MM.1S (cell line): ENCODE data around the gene UPK1A.

Experiments
- DNase-seq: peaks from one replicate; pipeline ENCODE4 v3.0.0-alpha.2; 2015
- H2AFZ ChIP-seq: fragments of 300-600 bp; sonication (generic); 2 replicates; pipeline ENCODE4 v1.6.0; 2016; ENCODE audit warnings: antibody characterized with exemption, low read length
- H3F3A ChIP-seq: fragments of 300-600 bp; sonication (generic); 2 replicates; pipeline ENCODE4 v1.6.1; 2016; ENCODE audit warnings: mild to moderate bottlenecking, antibody characterized with exemption, low read length, moderate library complexity, mixed read lengths; ENCODE audit not compliant: insufficient read depth
- H3K27ac ChIP-seq: fragments of 300-600 bp; sonication (generic); 2 replicates; pipeline ENCODE4 v1.5.1; 2016; ENCODE audit warnings: mild to moderate bottlenecking, low read length
- H3K27me3 ChIP-seq: fragments of 300-600 bp; sonication (generic); replicated peaks from 2 replicates; pipeline ENCODE4 v1.6.0; 2016; ENCODE audit warnings: low read length; ENCODE audit not compliant: insufficient read depth
- H3K36me3 ChIP-seq: fragments of 300-600 bp; sonication (generic); replicated peaks from 2 replicates; pipeline ENCODE4 v1.6.1; 2016; ENCODE audit warnings: mild to moderate bottlenecking, low read length, mixed read lengths; ENCODE audit not compliant: insufficient read depth
- H3K4me1 ChIP-seq: fragments of 300-600 bp; sonication (generic); 2 replicates; pipeline ENCODE4 v1.6.1; 2016; ENCODE audit warnings: low read length, mixed read lengths
- H3K4me2 ChIP-seq: fragments of 300-600 bp; sonication (generic); 2 replicates; pipeline ENCODE4 v1.6.0; 2016; ENCODE audit warnings: low read depth, low read length
- H3K4me3 ChIP-seq: fragments of 300-600 bp; sonication (generic); 2 replicates; pipeline ENCODE4 v1.5.1; 2016; ENCODE audit warnings: low read length, mixed read lengths
- H3K79me2 ChIP-seq: fragments of 300-600 bp; sonication (generic); 2 replicates; pipeline ENCODE4 v1.6.1; 2016; ENCODE audit warnings: mixed run types, low read length, mixed read lengths
- H3K9ac ChIP-seq: fragments of 300-600 bp; sonication (generic); 2 replicates; pipeline ENCODE4 v1.6.1; 2016; ENCODE audit warnings: low read length, mixed read lengths
- H3K9me2 ChIP-seq: fragments of 300-600 bp; sonication (generic); replicated peaks from 2 replicates; pipeline ENCODE4 v1.6.1; 2016; ENCODE audit warnings: mild to moderate bottlenecking, low read length, mixed read lengths; ENCODE audit not compliant: insufficient read depth
- H3K9me3 ChIP-seq: fragments of 300-600 bp; sonication (generic); replicated peaks from 2 replicates; pipeline ENCODE4 v1.6.1; 2016; ENCODE audit warnings: mild to moderate bottlenecking, low read length, mixed read lengths; ENCODE audit not compliant: insufficient read depth
- H4K20me1 ChIP-seq: fragments of 300-600 bp; sonication (generic); 2 replicates; pipeline ENCODE4 v1.6.1; 2016; ENCODE audit warnings: mild to moderate bottlenecking, low read length, moderate library complexity, mixed read lengths; ENCODE audit not compliant: insufficient read depth
- EZH2 ChIP-seq: fragments of 300-600 bp; sonication (generic); optimal IDR thresholded peaks from 2 replicates; pipeline ENCODE3; 2017; ENCODE audit warnings: low read depth, mild to moderate bottlenecking, antibody characterized with exemption, low read length, mixed read lengths
- EZH2phosphoT487 ChIP-seq: fragments of 300-600 bp; sonication (generic); IDR thresholded peaks from 2 replicates; pipeline ENCODE4 v1.6.1; 2018; ENCODE audit warnings: antibody characterized with exemption, low read length
- TF ChIP-seq, protein P1 (sequence below): fragments of 300-600 bp; sonication (generic); IDR thresholded peaks from 2 replicates; pipeline ENCODE4 v1.5.1; 2016; ENCODE audit warnings: antibody characterized with exemption, low read length, mixed read lengths

The UPK1A gene

DNA sequence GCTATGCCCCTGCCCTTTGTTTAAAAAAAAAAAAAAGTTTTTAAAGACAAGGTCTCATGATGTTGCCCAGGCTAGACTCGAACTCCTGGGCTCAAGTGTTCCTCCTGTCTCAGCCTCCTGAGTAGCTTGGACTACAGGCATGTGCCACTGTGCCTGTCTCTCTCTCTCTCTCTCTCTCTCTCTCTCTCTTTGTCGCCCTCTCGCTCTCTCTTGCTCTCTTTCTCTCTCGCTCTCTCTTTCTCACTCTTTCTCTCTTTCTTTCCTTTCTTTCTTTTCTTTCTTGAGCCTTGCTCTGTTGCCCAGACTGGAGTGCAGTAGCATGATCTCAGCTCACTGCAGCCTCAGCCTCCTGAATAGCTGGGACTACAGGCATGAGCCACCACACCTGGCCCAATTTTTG is 10.7 kb upstream of the UPK1A start:
- Histone ChIP-seq H3K9me2 (no peaks in the 10 kb centered on the region), H3K27me3 (no peaks in the 10 kb centered on the region), H3K9me3 (no peaks in the 10 kb centered on the region), H3K4me2 (no peak overlapping the region), H3K27ac (no peak overlapping the region), H3K9ac (no peak overlapping the region), H3F3A (no peaks in the 10 kb centered on the region), H2AFZ (no peak overlapping the region), H3K36me3 (0 out of 2 replicates have a peak, but pooled peaks cover 7% of the 10 kb centered on the region), H3K4me3 (no peak overlapping the region), H3K79me2 (peaks cover 23% of the 10 kb centered on the region), H3K4me1 (no peaks in the 10 kb centered on the region), H4K20me1 (no peaks in the 10 kb centered on the region)
- DNase-seq: no peak
- no peak for TF ChIP-seq EZH2
- TF ChIP-seq, protein P1, sequence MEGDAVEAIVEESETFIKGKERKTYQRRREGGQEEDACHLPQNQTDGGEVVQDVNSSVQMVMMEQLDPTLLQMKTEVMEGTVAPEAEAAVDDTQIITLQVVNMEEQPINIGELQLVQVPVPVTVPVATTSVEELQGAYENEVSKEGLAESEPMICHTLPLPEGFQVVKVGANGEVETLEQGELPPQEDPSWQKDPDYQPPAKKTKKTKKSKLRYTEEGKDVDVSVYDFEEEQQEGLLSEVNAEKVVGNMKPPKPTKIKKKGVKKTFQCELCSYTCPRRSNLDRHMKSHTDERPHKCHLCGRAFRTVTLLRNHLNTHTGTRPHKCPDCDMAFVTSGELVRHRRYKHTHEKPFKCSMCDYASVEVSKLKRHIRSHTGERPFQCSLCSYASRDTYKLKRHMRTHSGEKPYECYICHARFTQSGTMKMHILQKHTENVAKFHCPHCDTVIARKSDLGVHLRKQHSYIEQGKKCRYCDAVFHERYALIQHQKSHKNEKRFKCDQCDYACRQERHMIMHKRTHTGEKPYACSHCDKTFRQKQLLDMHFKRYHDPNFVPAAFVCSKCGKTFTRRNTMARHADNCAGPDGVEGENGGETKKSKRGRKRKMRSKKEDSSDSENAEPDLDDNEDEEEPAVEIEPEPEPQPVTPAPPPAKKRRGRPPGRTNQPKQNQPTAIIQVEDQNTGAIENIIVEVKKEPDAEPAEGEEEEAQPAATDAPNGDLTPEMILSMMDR: no peak
- no peak for TF ChIP-seq EZH2phosphoT487

DNA sequence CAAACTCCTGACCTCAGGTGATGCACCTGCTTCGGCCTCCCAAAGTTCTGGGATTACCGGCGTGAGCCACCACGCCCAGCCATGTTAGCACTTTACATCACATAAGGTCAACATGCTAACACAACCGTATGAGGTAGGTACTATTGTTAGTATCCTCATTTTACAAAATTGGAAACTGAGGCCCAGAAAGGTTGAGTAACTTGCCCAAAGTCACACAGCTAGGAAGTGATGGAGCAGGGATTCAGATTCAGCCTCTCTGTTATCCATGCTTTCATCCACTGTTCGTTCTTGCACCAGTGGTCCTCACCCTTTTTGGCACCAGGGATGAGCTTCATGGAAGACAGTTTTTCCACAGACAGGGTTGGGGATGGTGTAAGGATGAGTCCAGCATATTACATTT is 9.6 kb upstream of the UPK1A start:
- Histone ChIP-seq H3K9ac (no peak overlapping the region), H3K9me2 (no peaks in the 10 kb centered on the region), H3K79me2 (peaks cover 13% of the 10 kb centered on the region), H3K4me3 (no peak overlapping the region), H3K9me3 (no peaks in the 10 kb centered on the region), H4K20me1 (no peaks in the 10 kb centered on the region), H3K4me1 (no peaks in the 10 kb centered on the region), H3K27me3 (no peaks in the 10 kb centered on the region), H2AFZ (no peak overlapping the region), H3K36me3 (0 out of 2 replicates have a peak, but pooled peaks cover 7% of the 10 kb centered on the region), H3K27ac (no peak overlapping the region), H3K4me2 (no peak overlapping the region), H3F3A (no peaks in the 10 kb centered on the region)
- DNase-seq: no peak
- TF ChIP-seq, protein P1: no peak
- TF ChIP-seq EZH2: no peak
- TF ChIP-seq EZH2phosphoT487: no peak

DNA sequence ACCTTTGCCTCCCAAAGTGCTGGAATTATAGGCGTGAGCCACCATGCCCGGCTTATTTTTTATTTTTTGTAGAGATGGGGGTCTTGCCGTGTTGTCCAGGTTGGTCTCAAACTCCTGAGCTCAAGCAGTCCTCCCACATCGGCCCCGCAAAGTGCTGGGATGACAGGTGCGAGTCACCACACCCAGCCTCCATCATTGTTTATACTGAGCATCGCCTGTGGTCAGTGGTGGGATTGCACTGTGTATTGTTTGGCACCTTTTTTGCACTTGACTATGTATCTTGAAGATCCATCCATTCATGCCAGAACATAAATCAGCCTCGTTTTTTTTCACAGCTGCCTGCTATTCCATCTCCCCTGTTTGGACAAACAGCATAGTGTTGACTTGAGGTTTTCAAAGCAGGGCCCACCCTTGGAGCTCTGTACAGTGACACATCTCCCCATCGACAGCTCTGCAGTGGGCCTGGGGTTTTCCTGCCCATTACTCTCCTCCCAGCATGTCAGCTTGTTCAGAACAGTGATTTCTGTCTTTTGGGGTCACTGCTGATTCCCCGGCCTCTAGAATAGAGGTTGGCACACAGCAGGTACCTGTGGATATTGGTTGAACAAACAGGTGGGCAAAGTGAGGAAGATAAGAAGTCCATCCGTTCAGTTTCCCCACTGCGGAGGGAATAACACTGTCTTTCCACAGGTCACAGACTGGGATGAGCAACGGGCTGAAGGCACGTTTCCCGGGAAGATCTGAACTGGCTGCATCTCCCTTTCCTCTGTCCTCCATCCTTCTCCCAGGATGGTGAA is 8.2 kb upstream of the UPK1A start:
- Histone ChIP-seq H2AFZ (no peak overlapping the region), H3K36me3 (0 out of 2 replicates have a peak, but pooled peaks cover 7% of the 10 kb centered on the region)
- no peak for DNase-seq

More for the DNA sequence above, 8.2 kb upstream of the UPK1A start:
- Histone ChIP-seq H3K9me2 (no peaks in the 10 kb centered on the region), H3K4me3 (no peak overlapping the region), H4K20me1 (no peaks in the 10 kb centered on the region), H3K9ac (no peak overlapping the region), H3K4me2 (no peak overlapping the region), H3K79me2 (peaks cover 8% of the 10 kb centered on the region; the same call in 1 of the 2 replicates), H3K4me1 (no peaks in the 10 kb centered on the region), H3K27ac (no peak overlapping the region), H3F3A (no peaks in the 10 kb centered on the region), H3K27me3 (no peaks in the 10 kb centered on the region), H3K9me3 (no peaks in the 10 kb centered on the region)
- TF ChIP-seq, protein P1: no peak
- no peak for TF ChIP-seq EZH2phosphoT487
- TF ChIP-seq EZH2: no peak
